ENCODE results near the gene C8A. TPM values are rescaled to one million over a fixed set of nuclear protein-coding genes. Genes with fewer than 3 reads are reported as not detected.
A peak's percentile ranks its signal among the peaks of the same experiment; 100 is the strongest.

Gene C8A
- total RNA-seq, 1 donor, result not detected

DNA sequence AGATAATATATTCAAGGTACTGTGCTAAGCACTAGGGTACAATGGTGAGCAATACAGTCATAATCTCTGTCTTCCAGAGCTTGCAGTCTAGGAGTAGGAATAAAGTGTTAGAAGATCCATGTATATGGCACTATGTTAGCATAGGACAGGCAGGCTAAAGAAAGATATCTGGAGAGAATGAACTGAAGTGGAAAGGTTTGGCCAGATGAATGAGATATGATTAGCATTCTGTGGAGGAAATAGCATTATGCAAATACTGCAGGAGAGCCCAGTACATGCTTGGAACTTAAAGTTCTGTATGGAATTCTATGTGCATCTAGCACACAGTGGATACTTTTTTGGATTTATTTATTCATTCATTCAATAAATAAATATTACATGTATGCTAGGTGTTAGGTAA lies 4.7 kb downstream of the C8A start:
- no peak for DNase-seq (ENCODE audit: low read depth)
- TF ChIP-seq, protein P1, sequence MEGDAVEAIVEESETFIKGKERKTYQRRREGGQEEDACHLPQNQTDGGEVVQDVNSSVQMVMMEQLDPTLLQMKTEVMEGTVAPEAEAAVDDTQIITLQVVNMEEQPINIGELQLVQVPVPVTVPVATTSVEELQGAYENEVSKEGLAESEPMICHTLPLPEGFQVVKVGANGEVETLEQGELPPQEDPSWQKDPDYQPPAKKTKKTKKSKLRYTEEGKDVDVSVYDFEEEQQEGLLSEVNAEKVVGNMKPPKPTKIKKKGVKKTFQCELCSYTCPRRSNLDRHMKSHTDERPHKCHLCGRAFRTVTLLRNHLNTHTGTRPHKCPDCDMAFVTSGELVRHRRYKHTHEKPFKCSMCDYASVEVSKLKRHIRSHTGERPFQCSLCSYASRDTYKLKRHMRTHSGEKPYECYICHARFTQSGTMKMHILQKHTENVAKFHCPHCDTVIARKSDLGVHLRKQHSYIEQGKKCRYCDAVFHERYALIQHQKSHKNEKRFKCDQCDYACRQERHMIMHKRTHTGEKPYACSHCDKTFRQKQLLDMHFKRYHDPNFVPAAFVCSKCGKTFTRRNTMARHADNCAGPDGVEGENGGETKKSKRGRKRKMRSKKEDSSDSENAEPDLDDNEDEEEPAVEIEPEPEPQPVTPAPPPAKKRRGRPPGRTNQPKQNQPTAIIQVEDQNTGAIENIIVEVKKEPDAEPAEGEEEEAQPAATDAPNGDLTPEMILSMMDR (IDR thresholded peaks at IDR 0.05; ENCODE audit: insufficient read depth, low read length), result no peak
- no peak overlapping the region for H3K4me3 ChIP-seq (ENCODE audit: low read depth, low read length)

GRCh38 chr1:56863265-56863992 lies 8.8 kb downstream of the C8A start:
- no peak overlapping the region for H3K4me3 ChIP-seq (ENCODE audit: low read depth, low read length)
- no peak for DNase-seq (ENCODE audit: low read depth)
- TF ChIP-seq, protein P1 (IDR thresholded peaks at IDR 0.05; ENCODE audit: insufficient read depth, low read length), result no peak

DNA sequence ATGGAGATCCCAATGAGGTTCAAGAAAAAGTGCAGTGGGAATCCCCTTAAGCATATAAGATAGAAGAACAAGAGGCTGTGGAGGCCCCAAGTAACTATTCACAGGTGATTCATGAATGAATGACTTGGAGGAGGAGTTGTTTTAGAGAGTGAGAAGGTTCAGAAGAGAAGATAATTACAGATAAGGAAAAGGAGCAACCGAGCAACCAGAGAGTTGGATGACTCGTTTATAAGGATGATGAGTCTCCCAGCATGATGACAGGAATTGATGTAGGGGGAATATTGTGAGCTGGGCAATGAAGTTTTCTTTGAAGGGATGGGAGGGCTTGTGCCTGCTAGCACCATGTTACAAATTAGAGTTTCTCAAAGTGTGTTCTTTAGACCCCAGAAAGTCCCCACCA lies 9.8 kb downstream of the C8A start:
- TF ChIP-seq, protein P1 (IDR thresholded peaks at IDR 0.05; ENCODE audit: insufficient read depth, low read length), result no peak
- DNase-seq (ENCODE audit: low read depth), result no peak
- H3K4me3 ChIP-seq (ENCODE audit: low read depth, low read length), result no peak overlapping the region

DNA sequence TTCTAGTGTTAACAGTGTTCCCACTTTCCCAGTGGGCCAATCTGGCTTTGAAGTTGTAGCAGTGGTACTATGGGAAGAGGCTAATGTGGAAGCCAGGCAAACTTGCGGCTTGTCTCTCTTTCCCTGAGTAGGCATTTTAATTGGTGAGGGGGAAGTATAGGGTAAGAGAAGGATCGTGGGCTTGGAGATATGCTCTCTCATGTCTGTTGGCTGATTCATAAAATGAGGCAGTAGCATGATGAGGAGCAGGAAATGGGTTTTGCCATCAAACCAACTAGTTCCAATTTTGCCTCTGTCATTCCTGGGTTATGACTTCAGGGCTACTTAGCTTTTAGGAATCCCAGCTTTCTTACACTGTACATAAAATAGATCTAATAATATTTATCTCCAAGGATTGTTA lies 12.1 kb downstream of the C8A start:
- TF ChIP-seq, protein P1 (IDR thresholded peaks at IDR 0.05; ENCODE audit: insufficient read depth, low read length), result no peak
- no peak overlapping the region for H3K4me3 ChIP-seq (ENCODE audit: low read depth, low read length)

GRCh38 chr1:56867491-56867890 lies 12.9 kb downstream of the C8A start:
- DNase-seq (ENCODE audit: low read depth), result no peak
- no peak overlapping the region for H3K4me3 ChIP-seq (ENCODE audit: low read depth, low read length)
- TF ChIP-seq, protein P1 (IDR thresholded peaks at IDR 0.05; ENCODE audit: insufficient read depth, low read length), result no peak

More for the DNA sequence above, 12.1 kb downstream of the C8A start:
- DNase-seq (ENCODE audit: low read depth), result peak; percentile 73

DNA sequence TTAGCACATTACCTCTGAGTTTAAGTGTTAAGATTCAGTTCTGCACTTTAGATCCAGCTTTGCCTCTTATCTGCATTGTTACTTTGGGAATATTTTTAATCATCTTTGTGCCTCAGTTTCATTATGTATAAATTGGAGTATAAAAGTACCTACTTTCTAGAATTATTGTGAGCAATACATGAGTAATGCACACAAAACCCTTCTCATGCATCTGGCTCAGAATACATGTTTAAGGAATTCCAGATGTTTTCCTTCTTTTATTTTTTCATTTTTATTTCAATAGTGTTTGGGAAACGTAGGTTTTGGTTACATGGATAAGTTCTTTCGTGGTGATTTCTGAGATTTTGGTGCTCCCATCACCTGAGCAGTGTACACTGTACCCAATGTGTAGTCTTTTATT lies 14.2 kb downstream of the C8A start:
- TF ChIP-seq, protein P1 (IDR thresholded peaks at IDR 0.05; ENCODE audit: insufficient read depth, low read length), result no peak
- peak; percentile 72 for DNase-seq (ENCODE audit: low read depth)
- H3K4me3 ChIP-seq (ENCODE audit: low read depth, low read length), result no peak overlapping the region

GRCh38 chr1:56872597-56872996 lies 18.0 kb downstream of the C8A start:
- no peak overlapping the region for H3K4me3 ChIP-seq (ENCODE audit: low read depth, low read length)
- TF ChIP-seq, protein P1 (IDR thresholded peaks at IDR 0.05; ENCODE audit: insufficient read depth, low read length), result no peak
- peak; percentile 57 for DNase-seq (ENCODE audit: low read depth)
